ENCODE results near the gene SLC23A1.

The SLC23A1 gene

DNA sequence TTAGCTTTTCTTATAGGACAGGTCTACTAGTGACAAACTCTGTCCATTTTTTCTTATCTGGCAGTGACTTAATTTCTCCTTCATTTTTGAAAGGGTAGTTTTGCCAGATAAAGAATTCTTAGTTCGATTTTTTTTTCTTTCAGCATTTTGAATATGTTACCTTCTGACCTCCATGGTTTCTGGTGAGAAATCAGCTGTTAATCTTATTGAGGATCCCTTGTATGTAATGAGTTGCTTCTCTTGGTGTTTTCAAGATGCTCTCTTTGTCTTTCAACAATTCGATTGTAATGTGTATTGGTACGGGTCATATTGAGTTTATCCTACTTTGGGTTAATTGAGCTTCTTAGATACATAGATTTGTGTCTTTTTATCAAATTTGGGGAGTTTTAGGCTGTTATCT, 28.9 kb downstream of the SLC23A1 start:
- Histone ChIP-seq H3K27ac (ENCODE audit: extremely low read depth, low read depth, low read length) (no peak overlapping the region), H3K4me1 (ENCODE audit: control insufficient read depth, insufficient read depth, low read length) (no peaks in the 10 kb centered on the region), H3K4me3 (ENCODE audit: low read depth, low read length) (no peak overlapping the region), H3K9me3 (ENCODE audit: control insufficient read depth, insufficient read depth, low read depth, low read length) (no peaks in the 10 kb centered on the region), H3K36me3 (ENCODE audit: control insufficient read depth in 2 of 2, insufficient read depth in 1 of 2, low read length in 2 of 2) (peaks cover 30 to 69% of the 10 kb centered on the region in 2 experiments)
- ChIA-PET CTCF (interaction anchor here (0.6 to 1.3 kb wide), 2 partner anchors 12 to 48 kb away, joined by 3 to 6 read pairs; partner anchors contain the start of gene PAIP2), POLR2A (interaction anchor here (0.7 kb wide), 1 partner anchor 181 kb away, joined by 3 read pairs; no protein-coding TSS in a partner anchor)
- TF ChIP-seq ZNF48 (tag by site-specific recombination; IDR thresholded peaks at IDR 0.05) (no peak), GLI2 (tag by site-specific recombination; IDR thresholded peaks at IDR 0.05; ENCODE audit: borderline replicate concordance, low read depth) (no peak), ZNF23 (tag by site-specific recombination; IDR thresholded peaks at IDR 0.05; ENCODE audit: borderline replicate concordance) (no peak), PRDM4 (tag by site-specific recombination; IDR thresholded peaks at IDR 0.05) (no peak), ZNF155 (tag by site-specific recombination; IDR thresholded peaks at IDR 0.05) (no peak), ZNF510 (tag by site-specific recombination; IDR thresholded peaks at IDR 0.05; ENCODE audit: insufficient replicate concordance) (no peak), GLIS1 (tag by site-specific recombination; IDR thresholded peaks at IDR 0.05) (no peak), ZNF341 (tag by site-specific recombination; IDR thresholded peaks at IDR 0.05; ENCODE audit: low read depth) (no peak), ZNF121 (tag by site-specific recombination; IDR thresholded peaks at IDR 0.05) (no peak), SETDB1 (IDR thresholded peaks at IDR 0.05; ENCODE audit: insufficient read length, low read length) (peak; percentile 63), ZNF701 (tag by site-specific recombination; IDR thresholded peaks at IDR 0.05) (no peak), ZBTB48 (tag by site-specific recombination; IDR thresholded peaks at IDR 0.05) (no peak), ZNF202 (tag by site-specific recombination; IDR thresholded peaks at IDR 0.05; ENCODE audit: borderline replicate concordance) (0 out of 2 replicates have a peak, but pooled peaks have one; percentile 4), BCL11A (tag by site-specific recombination; IDR thresholded peaks at IDR 0.05; ENCODE audit: low read depth) (no peak), ZNF10 (tag by site-specific recombination; IDR thresholded peaks at IDR 0.05) (no peak), ZNF223 (tag by site-specific recombination; IDR thresholded peaks at IDR 0.05) (no peak), ZNF664 (tag by site-specific recombination; IDR thresholded peaks at IDR 0.05) (no peak), ZNF558 (tag by site-specific recombination; IDR thresholded peaks at IDR 0.05) (peak; percentile 46; the same call in 1 of the 2 replicates), TRIM28 (IDR thresholded peaks at IDR 0.05; ENCODE audit: borderline replicate concordance, low read length) (no peak), ZNF837 (tag by site-specific recombination; IDR thresholded peaks at IDR 0.05) (no peak), RBAK (tag by site-specific recombination; IDR thresholded peaks at IDR 0.05) (no peak), SALL2 (tag by site-specific recombination; IDR thresholded peaks at IDR 0.05; ENCODE audit: borderline replicate concordance) (no peak), ZNF280D (tag by site-specific recombination; IDR thresholded peaks at IDR 0.05) (no peak), ZNF433 (tag by site-specific recombination; IDR thresholded peaks at IDR 0.05; ENCODE audit: low read depth) (no peak), ZNF791 (tag by site-specific recombination; IDR thresholded peaks at IDR 0.05) (peak; percentile 99), ZNF658 (tag by site-specific recombination; IDR thresholded peaks at IDR 0.05) (no peak), ZNF473 (tag by site-specific recombination; IDR thresholded peaks at IDR 0.05) (no peak)
- TF ChIP-seq, protein P1, sequence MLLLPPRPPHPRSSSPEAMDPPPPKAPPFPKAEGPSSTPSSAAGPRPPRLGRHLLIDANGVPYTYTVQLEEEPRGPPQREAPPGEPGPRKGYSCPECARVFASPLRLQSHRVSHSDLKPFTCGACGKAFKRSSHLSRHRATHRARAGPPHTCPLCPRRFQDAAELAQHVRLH (tag by site-specific recombination; IDR thresholded peaks at IDR 0.05) = no peak
- TF ChIP-seq, protein P2, sequence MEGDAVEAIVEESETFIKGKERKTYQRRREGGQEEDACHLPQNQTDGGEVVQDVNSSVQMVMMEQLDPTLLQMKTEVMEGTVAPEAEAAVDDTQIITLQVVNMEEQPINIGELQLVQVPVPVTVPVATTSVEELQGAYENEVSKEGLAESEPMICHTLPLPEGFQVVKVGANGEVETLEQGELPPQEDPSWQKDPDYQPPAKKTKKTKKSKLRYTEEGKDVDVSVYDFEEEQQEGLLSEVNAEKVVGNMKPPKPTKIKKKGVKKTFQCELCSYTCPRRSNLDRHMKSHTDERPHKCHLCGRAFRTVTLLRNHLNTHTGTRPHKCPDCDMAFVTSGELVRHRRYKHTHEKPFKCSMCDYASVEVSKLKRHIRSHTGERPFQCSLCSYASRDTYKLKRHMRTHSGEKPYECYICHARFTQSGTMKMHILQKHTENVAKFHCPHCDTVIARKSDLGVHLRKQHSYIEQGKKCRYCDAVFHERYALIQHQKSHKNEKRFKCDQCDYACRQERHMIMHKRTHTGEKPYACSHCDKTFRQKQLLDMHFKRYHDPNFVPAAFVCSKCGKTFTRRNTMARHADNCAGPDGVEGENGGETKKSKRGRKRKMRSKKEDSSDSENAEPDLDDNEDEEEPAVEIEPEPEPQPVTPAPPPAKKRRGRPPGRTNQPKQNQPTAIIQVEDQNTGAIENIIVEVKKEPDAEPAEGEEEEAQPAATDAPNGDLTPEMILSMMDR (tag by site-specific recombination; IDR thresholded peaks at IDR 0.05) = no peak
- TF ChIP-seq, protein P3, sequence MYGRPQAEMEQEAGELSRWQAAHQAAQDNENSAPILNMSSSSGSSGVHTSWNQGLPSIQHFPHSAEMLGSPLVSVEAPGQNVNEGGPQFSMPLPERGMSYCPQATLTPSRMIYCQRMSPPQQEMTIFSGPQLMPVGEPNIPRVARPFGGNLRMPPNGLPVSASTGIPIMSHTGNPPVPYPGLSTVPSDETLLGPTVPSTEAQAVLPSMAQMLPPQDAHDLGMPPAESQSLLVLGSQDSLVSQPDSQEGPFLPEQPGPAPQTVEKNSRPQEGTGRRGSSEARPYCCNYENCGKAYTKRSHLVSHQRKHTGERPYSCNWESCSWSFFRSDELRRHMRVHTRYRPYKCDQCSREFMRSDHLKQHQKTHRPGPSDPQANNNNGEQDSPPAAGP (tag by site-specific recombination; IDR thresholded peaks at IDR 0.05) = no peak
- TF ChIP-seq, protein P4, sequence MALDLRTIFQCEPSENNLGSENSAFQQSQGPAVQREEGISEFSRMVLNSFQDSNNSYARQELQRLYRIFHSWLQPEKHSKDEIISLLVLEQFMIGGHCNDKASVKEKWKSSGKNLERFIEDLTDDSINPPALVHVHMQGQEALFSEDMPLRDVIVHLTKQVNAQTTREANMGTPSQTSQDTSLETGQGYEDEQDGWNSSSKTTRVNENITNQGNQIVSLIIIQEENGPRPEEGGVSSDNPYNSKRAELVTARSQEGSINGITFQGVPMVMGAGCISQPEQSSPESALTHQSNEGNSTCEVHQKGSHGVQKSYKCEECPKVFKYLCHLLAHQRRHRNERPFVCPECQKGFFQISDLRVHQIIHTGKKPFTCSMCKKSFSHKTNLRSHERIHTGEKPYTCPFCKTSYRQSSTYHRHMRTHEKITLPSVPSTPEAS (tag by site-specific recombination; IDR thresholded peaks at IDR 0.05) = no peak
